Measurements from ENCODE around the gene SLAMF1. TPM values are rescaled to one million over a fixed set of nuclear protein-coding genes. Genes with fewer than 3 reads are reported as not detected.
A peak's percentile ranks its signal among the peaks of the same experiment; 100 is the strongest.

Gene SLAMF1
- total RNA-seq, 1 donor from 2014 or later = 0.21 TPM

GRCh38 chr1:160665330-160666078 is 18.7 kb upstream of the SLAMF1 start:
- no peak for DNase-seq

DNA sequence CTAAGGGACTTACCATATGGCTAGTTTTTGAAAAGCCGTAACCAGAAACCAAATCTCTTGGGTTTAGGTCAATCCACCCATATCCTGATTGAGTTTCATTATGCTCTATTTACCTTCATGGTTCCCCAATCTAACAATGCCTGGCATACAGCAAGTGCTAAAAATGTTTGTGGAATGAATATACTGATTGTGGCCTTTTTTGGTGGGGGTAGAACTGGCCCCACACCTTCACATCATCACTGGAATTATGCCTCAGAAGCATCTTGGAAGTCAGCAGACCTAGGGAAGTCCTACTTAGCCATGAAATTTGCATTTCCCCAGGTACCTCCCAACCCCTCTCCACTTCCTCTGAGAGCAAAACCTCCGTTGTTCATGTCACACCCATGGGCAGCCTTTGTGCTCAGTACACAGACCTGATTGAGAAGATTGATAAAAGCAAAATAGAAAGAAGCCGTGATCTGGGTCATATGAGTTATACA is 17.8 kb upstream of the SLAMF1 start:
- DNase-seq = no peak

DNA sequence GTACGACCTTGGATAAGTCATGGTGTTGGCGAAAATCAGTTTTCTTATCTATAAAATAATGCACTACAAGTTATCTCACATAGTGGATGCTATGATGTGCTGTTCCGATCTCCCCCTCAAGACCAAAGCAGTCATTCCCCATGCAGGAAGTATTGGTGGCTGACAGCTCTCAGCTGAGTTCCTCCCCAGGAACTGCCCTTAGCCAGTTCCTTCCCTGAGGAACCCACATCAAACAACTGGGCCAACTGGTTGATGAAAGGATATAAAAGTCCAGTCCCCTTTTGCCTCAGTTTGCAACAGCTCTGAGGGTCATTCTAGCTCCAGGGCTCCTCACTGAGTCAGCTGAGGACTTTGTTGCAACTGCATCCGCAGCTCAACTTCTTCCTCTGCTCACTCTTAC is 16.1 kb upstream of the SLAMF1 start:
- DNase-seq = no peak

DNA sequence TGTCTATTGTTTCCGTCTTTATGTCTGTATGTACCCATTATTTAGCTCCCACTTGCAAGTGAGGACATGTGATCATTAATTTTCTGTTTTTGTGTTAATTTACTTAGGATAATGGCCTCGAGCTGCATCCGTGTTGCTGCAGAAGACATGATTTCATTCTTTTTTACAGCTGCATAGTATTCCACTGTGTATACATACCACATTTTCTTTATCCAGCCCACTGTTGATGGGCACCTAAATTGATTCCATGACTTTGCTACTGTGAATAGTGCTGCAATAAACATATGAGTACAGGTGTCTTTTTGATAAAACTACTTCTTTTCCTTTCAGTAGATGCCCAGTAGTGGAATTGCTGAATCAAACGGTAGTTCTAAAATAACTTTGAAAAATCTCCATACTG is 12.7 kb upstream of the SLAMF1 start:
- no peak for DNase-seq

DNA sequence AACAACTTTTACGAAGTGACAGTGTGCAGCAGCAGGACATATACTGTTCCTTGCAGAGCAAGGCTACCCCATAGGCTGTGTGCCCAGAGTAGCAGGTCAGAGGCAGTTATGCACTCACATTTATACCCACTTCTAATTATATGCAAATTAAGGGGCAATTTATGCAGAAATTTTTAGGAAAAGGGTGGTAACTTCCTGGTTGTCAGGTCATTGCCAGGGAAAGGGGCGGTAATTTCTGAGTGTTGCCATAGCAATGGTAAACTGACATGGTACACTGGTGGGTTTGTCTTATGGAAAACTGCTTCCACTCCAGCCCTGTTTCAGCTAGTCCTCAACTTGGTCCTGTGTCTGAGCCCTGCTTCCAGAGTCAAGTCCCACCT is 12.0 kb upstream of the SLAMF1 start:
- no peak for DNase-seq

GRCh38 chr1:160658162-160658813 is 11.4 kb upstream of the SLAMF1 start:
- DNase-seq = no peak

DNA sequence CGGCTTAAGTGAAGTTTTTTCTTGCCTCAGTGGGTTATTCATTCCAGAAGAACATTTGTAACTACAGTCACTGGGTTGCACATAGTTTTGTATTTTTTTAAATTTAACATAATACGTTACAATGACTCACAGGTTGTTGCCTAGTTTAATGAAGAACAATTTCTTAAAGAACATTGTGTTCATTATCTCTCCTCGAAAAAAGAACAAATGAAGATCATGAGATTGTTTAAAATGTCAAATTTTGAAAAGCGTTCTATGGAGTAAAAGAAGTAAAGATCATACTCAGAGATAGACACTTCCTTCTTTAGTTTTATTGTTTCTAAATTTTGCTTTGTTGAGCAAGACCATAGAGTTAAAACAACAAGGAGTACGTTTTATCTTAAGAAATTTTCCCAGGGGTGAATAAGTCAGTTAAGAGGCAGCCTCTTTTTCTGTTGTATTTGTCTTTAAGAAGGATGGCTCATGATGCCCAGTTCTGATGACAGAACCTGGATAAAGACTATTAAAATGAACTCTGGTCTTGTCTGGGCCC is 10.5 kb upstream of the SLAMF1 start:
- no peak for DNase-seq

DNA sequence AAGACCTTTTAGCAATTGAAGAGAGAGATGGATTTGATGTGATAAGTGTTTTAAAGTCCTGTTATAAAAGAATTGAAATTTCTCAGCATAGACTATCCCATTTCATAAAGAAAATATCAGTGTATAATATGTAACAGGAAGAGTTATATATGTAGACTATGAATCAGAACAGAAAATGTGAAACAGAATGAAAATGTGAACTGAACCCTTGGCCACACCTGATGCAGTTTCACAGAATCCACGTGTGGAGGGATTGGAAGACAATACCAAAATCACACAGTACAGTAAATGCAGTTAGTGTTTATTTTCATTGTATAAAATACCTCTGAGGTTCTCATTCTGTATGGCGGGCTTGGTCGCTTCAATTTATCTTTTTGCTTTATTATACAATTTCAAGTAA is 9.9 kb upstream of the SLAMF1 start:
- no peak for DNase-seq

GRCh38 chr1:160653620-160654016 is 6.8 kb upstream of the SLAMF1 start:
- DNase-seq = no peak

DNA sequence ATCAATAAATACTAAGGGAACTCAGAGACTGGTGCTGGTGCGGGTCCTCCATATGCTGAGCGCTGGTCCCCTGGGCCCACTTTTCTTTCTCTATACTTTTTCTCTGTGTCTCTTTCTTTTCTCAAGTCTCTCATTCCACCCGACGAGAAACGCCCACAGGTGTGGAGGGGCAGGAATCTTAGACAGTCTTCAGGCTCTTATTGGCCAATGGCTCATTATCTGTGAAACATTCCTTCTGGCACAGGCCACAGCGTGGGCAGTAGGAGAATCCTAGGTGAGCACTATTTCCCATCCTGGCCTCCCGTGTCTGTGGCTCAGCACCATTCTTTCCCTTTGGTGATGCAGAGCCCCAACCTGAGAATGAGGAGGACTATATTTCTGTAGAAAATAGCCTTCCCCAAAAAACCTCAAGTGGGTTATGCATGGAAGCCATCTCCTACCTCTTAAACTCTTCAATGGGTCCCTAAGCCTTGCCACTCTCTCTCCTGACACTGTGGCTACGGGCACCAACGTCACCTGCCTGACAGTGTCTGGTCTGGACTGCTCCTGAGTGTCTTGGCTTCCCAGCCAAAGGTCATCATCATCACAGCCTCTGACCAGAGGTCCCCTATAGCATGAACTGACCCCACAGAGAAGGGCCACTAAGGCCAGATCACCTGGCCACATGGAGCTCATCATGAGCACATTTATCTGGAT is 6.2 kb upstream of the SLAMF1 start:
- no peak for DNase-seq

GRCh38 chr1:160652065-160652641 is 5.3 kb upstream of the SLAMF1 start:
- DNase-seq = peak; percentile 52

DNA sequence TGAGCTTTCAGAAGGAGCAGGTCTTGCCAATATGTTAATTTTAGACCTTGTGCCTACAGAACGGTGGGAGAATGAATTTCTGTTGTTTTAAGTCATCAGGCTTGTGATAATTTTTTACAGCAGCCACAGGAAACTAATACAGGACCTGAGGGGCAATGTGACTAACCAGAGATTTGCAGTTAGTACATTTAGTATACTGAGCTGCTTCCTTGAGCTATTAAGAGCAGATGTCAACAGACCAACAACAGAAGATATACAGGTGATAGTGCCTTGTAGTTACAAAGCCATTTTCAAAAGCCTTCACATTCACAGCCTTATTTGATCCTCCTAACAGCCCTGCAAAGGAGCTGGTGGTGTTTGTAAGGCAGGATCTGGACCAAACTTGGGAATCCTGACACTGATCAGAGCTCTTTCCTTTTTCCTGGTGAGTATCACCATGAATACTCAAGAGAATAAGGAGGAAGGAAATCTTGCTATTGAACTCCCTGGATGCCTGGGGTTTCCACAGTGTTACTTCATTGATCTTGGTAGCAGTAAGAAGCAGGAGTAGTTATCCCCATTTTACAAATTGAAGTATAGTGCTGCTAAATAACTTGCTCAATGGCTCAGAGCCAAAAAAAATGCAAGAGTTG is 4.7 kb upstream of the SLAMF1 start:
- DNase-seq = no peak

GRCh38 chr1:160647329-160647720 is 481 bp upstream of the SLAMF1 start:
- DNase-seq = no peak

DNA sequence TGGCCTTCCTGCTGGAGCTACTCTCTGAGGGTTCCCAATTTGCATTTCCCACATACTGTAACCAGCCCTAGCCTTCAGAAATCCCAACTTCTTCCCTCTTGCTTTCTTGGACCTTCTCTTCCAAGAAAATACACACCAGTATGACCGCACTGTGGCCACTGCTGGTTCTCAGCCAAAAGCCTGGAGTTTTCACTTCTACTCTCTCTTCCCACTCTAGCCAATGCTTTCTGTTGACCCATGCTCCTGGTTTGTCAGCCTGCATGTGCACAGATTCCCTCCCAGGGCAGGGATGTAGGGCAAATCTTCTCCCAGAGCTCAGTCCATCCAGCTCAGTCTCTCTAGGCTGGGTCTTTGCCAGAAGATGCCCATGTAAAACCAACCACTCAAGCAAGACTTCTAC is 664 bp downstream of the SLAMF1 start:
- no peak for DNase-seq

GRCh38 chr1:160645386-160646130 is 1.3 kb downstream of the SLAMF1 start:
- no peak for DNase-seq

GRCh38 chr1:160644399-160644798 is 2.4 kb downstream of the SLAMF1 start:
- DNase-seq = no peak

GRCh38 chr1:160643138-160643537 is 3.7 kb downstream of the SLAMF1 start:
- DNase-seq = no peak

DNA sequence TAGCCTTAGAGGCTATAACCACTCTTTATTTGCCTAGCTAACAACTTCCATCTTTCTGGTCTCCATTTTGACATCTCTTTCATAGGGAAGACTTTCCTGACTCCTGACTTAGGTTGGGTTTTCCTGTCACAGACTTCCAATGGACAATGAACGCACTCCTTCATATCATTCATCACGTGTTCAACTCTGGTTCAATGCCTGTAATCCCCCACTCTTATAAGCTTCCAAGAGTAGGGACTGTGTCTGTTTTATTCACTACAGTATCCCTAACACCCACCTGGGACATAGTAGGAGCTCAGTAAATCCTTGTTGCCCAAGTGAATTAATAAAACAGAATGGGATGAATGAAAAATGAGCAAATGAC is 4.6 kb downstream of the SLAMF1 start:
- DNase-seq = no peak

- DNase-seq = no peak
Measured at GRCh38 chr1:160641323-160642280, 5.2 kb downstream of the SLAMF1 start.

DNA sequence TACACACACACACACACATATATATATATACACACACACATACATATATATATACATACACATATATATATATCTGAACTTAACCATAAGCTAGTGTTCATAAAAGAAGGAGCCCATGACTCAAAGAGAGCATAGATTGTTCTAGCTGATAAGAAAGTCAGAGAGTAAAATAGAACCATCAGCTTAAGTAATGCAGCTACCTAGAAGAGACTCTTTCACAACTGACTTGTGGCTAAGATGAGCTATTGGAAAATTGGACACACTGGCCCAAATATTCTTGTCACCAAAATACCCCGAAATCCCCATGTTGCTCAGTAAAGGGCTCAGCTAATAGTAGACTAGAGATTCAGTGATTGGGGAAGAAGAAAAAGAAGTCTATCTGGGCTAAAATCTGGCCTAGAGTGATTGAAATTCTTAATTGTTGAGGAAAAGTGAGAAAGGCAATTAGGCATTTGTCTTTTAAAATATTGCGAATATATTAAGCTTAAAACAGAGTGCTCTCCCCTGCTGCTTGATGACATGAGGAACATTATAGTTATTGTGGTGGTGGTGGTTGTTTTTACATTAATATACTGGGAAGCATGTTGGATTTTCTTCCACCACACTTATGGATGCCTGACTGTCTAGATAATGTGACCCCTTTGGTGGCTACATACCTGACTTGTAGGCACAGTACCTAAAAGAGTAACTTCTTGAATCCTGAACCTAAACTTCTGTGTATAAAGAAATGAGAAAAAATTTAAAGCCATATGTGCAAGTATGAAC is 6.3 kb downstream of the SLAMF1 start:
- no peak for DNase-seq
